Measurements from ENCODE around the gene ASTN2.

ASTN2 gene

DNA sequence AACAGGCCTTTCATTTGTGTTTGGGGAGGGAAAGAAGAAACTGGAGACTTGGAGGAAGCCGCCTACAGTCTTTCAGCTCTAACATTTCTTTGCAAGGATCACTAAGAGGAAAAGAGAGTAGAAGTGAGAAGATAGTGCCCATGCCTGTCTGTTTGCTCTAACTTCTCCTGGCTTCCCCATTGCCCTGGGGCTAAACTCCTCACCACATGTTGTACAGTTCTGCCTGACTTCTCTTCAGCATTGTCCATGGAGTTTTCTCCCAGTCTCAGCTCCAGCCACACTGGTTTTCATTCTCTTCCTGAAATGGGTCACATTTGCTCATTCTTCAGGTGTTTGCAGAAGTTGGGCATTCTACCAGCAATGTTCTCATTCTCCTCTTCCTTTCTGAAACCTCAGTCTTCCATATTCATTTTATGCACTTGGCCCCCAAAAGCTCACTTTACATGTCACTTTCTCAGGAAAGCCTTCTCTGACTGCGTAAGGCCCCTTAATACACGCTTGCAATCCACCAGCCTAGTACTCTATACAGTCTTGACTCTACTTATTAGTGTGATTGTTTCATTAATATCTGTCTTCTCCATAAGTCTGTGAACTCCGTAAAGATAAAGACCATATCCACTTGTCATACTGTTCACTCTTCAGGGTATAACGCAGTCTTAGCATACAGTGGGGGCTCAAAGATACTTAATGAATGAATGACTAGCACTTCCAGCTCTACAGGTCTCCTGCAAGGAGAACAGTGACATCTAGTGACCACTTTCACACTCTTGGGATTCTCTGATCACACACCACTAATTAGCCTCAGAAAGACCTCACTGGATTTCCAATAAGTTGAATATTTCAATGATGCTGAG, 768.0 kb downstream of the ASTN2 start:
- Histone ChIP-seq H3K4me3 (ENCODE audit: low read depth, low read length) (no peak overlapping the region), H3K27me3 (replicated peaks) (no peaks in the 10 kb centered on the region), H3K27ac (no peak overlapping the region), H3K36me3 (replicated peaks) (no peaks in the 10 kb centered on the region)
- DNase-seq, result peak; percentile 42
- TF ChIP-seq, protein P1, sequence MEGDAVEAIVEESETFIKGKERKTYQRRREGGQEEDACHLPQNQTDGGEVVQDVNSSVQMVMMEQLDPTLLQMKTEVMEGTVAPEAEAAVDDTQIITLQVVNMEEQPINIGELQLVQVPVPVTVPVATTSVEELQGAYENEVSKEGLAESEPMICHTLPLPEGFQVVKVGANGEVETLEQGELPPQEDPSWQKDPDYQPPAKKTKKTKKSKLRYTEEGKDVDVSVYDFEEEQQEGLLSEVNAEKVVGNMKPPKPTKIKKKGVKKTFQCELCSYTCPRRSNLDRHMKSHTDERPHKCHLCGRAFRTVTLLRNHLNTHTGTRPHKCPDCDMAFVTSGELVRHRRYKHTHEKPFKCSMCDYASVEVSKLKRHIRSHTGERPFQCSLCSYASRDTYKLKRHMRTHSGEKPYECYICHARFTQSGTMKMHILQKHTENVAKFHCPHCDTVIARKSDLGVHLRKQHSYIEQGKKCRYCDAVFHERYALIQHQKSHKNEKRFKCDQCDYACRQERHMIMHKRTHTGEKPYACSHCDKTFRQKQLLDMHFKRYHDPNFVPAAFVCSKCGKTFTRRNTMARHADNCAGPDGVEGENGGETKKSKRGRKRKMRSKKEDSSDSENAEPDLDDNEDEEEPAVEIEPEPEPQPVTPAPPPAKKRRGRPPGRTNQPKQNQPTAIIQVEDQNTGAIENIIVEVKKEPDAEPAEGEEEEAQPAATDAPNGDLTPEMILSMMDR (IDR thresholded peaks at IDR 0.05; ENCODE audit: low read depth, low read length, missing control alignments), result peak; percentile 71
- in situ Hi-C loops (cut with HindIII; ENCODE audit: low pct_ligation_motif_present, low sequenced_read_pairs), result no loop called here

GRCh38 chr9:116644091-116644688, 770.7 kb downstream of the ASTN2 start:
- DNase-seq, result peak; percentile 9

DNA sequence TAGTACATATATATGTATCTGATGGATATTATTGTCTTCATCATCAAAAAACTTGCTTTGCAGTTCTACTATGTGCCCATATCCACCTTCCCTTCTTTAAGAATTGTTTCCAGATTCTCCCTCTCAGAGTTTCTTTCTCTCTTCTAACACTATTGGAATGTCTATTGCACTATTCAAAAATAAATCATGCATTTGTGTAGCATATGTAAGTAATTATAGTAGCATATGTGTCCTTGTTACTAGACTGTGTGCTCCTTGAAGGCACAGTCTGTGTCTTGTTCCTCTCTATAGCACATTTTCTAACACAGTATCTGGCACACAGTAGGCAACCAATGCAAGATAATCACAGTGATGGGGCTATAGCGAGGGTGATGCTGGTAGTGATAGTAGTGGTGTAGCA, 771.2 kb downstream of the ASTN2 start:
- no peaks in the 10 kb centered on the region for H3K27me3 ChIP-seq (replicated peaks)
- in situ Hi-C loops (cut with HindIII; ENCODE audit: low pct_ligation_motif_present, low sequenced_read_pairs), result no loop called here
- no peaks in the 10 kb centered on the region for H3K36me3 ChIP-seq (replicated peaks)
- H3K27ac ChIP-seq, result no peak overlapping the region
- no peak overlapping the region for H3K4me3 ChIP-seq (ENCODE audit: low read depth, low read length)
- no peak for DNase-seq
- TF ChIP-seq, protein P1 (IDR thresholded peaks at IDR 0.05; ENCODE audit: low read depth, low read length, missing control alignments), result no peak

More at GRCh38 chr9:116644091-116644688, 770.7 kb downstream of the ASTN2 start:
- H3K27me3 ChIP-seq (replicated peaks), result no peaks in the 10 kb centered on the region
- H3K4me3 ChIP-seq (ENCODE audit: low read depth, low read length), result no peak overlapping the region
- in situ Hi-C loops (cut with HindIII; ENCODE audit: low pct_ligation_motif_present, low sequenced_read_pairs), result no loop called here
- no peak overlapping the region for H3K27ac ChIP-seq
- TF ChIP-seq, protein P1 (IDR thresholded peaks at IDR 0.05; ENCODE audit: low read depth, low read length, missing control alignments), result no peak
- no peaks in the 10 kb centered on the region for H3K36me3 ChIP-seq (replicated peaks)

DNA sequence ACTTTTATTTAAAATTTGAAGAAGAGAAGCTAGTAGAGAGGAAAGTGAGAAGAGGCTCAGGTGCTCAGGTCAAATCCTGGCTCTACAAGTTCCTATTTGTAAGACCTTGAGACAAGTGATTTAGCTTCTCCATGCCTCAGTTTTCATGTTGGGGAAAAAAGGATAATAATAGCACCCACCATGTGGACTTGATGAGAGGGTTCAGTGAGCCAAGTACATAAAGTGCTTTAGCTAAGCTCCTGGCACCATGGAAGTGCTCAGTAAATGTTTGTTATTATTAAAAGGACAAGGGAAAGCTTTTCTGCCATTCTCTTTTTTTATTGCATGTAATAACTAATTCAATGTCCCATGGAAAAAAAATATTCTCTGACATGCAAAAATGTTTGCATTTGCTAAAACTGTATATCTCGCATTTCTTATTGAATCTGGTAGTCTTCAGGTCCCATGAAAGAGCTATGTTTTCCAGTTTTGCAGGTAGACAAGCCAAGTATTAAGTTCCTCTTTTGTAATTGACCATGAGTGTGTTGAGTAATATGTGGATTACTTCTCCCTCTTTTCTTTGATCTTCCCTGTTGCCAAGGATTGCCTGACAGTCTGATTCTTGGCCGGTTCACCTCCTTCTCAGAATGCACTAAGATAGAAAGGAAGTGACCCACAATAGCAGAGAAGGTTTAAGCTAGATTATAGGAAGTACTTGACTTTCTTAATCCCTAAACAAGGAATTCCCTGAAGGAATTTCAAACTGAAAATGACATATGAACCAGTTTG, 773.4 kb downstream of the ASTN2 start:
- no peaks in the 10 kb centered on the region for H3K27me3 ChIP-seq (replicated peaks)
- in situ Hi-C loops (cut with HindIII; ENCODE audit: low pct_ligation_motif_present, low sequenced_read_pairs), result no loop called here
- no peak for DNase-seq
- no peaks in the 10 kb centered on the region for H3K36me3 ChIP-seq (replicated peaks)
- TF ChIP-seq, protein P1 (IDR thresholded peaks at IDR 0.05; ENCODE audit: low read depth, low read length, missing control alignments), result no peak
- H3K4me3 ChIP-seq (ENCODE audit: low read depth, low read length), result no peak overlapping the region
- no peak overlapping the region for H3K27ac ChIP-seq

GRCh38 chr9:116639251-116639741, 775.6 kb downstream of the ASTN2 start:
- TF ChIP-seq, protein P1 (IDR thresholded peaks at IDR 0.05; ENCODE audit: low read depth, low read length, missing control alignments), result no peak
- peak; percentile 33 for DNase-seq
- H3K27ac ChIP-seq, result no peak overlapping the region
- H3K27me3 ChIP-seq (replicated peaks), result no peaks in the 10 kb centered on the region
- H3K36me3 ChIP-seq (replicated peaks), result no peaks in the 10 kb centered on the region
- H3K4me3 ChIP-seq (ENCODE audit: low read depth, low read length), result no peak overlapping the region
- in situ Hi-C loops (cut with HindIII; ENCODE audit: low pct_ligation_motif_present, low sequenced_read_pairs), result no loop called here

Measured in brain microvascular endothelial cell (primary cell).